Body of pancreas (tissue), 4 donors: ENCODE results near the gene AFF2. TPM values are rescaled to one million over a fixed set of nuclear protein-coding genes. Genes with fewer than 3 reads are reported as not detected.

Source experiments
- ATAC-seq: fragments of 150-250 bp; one replicate; pipeline ENCODE4 v1.9.1; 2016
- DNase-seq, 4 donors: peaks; one replicate each; pipeline ENCODE4 v3.0.0-alpha.2; 2019
- H3K27ac ChIP-seq, 4 donors: fragments of 200-600 bp; sonication (generic); 1 replicate in 3 of 4; 2 replicates in 1 of 4; pipeline versions ENCODE4 v1.5.1 to v1.6.1; 2016 to 2019; ENCODE audit warnings: mild to moderate bottlenecking in 1 of 4, mixed read lengths in 1 of 4, moderate library complexity in 1 of 4
- H3K27me3 ChIP-seq, 2 donors: fragments of 200-600 bp; sonication (generic); one replicate each; pipeline ENCODE4 v1.6.0; 2016; ENCODE audit warnings: mild to moderate bottlenecking in 1 of 2
- H3K36me3 ChIP-seq, 2 donors: fragments of 200-600 bp; sonication (generic); replicated peaks in 1 of 2; 2 replicates each; pipeline ENCODE4 v1.5.1; 2016; ENCODE audit warnings: low read depth in 2 of 2; ENCODE audit not compliant: insufficient read depth in 1 of 2
- H3K4me1 ChIP-seq: fragments of 200-600 bp; sonication (generic); one replicate; pipeline ENCODE4 v1.6.0; 2016
- H3K4me3 ChIP-seq, 2 donors: fragments of 200-600 bp; sonication (generic); 1 replicate in 1 of 2; 2 replicates in 1 of 2; pipeline ENCODE4 v1.5.1; 2016 to 2019
- H3K9me3 ChIP-seq, 3 donors: fragments of 200-600 bp; sonication (generic); 1 replicate in 2 of 3; 2 replicates in 1 of 3; pipeline ENCODE4 v1.5.1; 2016
- POLR2A ChIP-seq, 3 donors: fragments of 450-650 bp; IDR thresholded peaks; one replicate each; pipeline ENCODE4 v1.6.1; 2016; ENCODE audit warnings: antibody characterized with exemption in 3 of 3, mild to moderate bottlenecking in 2 of 3
- WGBS, 2 donors: methylation state at CpG; one replicate each; pipeline ENCODE4 v1.1.5; 2017; 5-methylcytosine and 5-hydroxymethylcytosine counted together
- intact Hi-C: fragments of 100-400 bp; cut with DNase I; formaldehyde crosslinking; loops from one replicate; pipeline ENCODE4 v1.15.1; 2023
- total RNA-seq, 2 donors: library from RNA; depleted of rRNA; stranded (reverse); fragments of >200 nt; gene quantifications; one replicate each; pipeline ENCODE4 v1.1.0, GENCODE V29; 2016
- TF ChIP-seq, protein P1 (sequence below), 7 experiments: fragments of 450-650 bp in 4 of 7; fragments of 200-600 bp in 3 of 7; sonication (generic) in 3 of 7; IDR thresholded peaks; one replicate each; pipeline ENCODE4 v1.5.1; 2016 to 2019; ENCODE audit warnings: antibody characterized with exemption in 7 of 7

AFF2 gene
- total RNA-seq, 2 donors from 2014 or later, result 0.99 to 2.1 TPM

DNA sequence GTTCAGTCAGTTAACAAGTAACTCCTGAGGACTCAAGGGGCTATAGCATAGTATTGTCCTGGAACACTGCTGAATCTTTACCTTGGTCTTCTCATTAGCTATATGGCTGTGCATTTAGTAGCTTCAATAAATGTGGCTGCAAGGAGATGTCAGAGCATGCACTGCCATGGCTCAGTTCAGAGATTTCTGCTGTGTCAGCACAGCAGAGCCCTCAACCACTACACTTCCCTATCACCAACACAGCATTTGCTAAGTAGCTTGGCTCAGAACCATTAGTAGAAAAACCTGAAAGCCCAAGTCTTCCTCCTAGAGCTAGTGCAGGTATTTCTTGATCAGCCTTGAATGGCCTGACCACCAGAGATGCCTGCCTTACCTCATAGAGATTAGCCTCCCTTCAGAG lies 538.6 kb downstream of the AFF2 start:
- Histone ChIP-seq H3K9me3 (no peaks in the 10 kb centered on the region), H3K27ac (no peak overlapping the region), H3K4me3 (no peak overlapping the region), H3K4me1 (no peaks in the 10 kb centered on the region), H3K36me3 (no peaks in the 10 kb centered on the region), H3K27me3 (no peaks in the 10 kb centered on the region)
- TF ChIP-seq POLR2A (IDR thresholded peaks at IDR 0.05), result no peak
- TF ChIP-seq, protein P1, sequence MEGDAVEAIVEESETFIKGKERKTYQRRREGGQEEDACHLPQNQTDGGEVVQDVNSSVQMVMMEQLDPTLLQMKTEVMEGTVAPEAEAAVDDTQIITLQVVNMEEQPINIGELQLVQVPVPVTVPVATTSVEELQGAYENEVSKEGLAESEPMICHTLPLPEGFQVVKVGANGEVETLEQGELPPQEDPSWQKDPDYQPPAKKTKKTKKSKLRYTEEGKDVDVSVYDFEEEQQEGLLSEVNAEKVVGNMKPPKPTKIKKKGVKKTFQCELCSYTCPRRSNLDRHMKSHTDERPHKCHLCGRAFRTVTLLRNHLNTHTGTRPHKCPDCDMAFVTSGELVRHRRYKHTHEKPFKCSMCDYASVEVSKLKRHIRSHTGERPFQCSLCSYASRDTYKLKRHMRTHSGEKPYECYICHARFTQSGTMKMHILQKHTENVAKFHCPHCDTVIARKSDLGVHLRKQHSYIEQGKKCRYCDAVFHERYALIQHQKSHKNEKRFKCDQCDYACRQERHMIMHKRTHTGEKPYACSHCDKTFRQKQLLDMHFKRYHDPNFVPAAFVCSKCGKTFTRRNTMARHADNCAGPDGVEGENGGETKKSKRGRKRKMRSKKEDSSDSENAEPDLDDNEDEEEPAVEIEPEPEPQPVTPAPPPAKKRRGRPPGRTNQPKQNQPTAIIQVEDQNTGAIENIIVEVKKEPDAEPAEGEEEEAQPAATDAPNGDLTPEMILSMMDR (IDR thresholded peaks at IDR 0.05), result no peak
- intact Hi-C loops, result no loop called here
- DNase-seq (no peak), ATAC-seq (no peak)

DNA sequence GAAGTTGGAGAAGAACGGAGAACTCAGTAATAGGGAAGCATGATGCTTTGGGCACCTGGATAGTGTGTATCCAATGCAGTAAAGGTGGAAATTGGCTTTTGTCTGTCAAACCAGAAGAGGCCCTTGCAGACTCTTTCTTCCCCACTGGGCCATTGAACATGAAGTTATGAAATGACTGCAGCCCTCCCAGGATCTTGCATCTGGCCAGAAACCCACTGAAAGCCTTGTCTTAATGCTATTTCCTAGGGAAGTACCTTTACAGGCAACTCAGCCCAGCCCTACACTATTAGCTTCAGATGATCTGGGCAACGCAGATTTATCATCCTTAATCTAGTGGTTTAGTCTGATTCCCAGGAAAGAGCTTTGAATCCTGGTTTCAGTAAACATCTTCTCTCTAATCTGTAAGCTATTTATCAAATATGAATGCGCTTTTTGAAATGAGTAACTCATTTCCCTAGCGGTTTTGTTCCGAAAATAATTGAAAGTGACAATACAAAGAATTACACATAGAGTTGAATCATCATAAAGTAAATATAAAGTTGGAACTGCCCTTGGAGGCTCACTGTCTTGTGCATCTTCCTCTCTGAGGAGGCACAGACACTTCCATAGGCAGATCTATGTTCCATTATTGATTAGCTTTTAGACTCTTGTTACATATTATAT lies 540.6 kb downstream of the AFF2 start:
- 41 to 53% methylated on average over 5 of the region's 5 CpGs for WGBS, 2 donors
- Histone ChIP-seq H3K4me3 (no peak overlapping the region), H3K9me3 (no peaks in the 10 kb centered on the region), H3K36me3 (no peaks in the 10 kb centered on the region), H3K27me3 (no peaks in the 10 kb centered on the region), H3K4me1 (no peaks in the 10 kb centered on the region), H3K27ac (no peak overlapping the region)
- intact Hi-C loops, result no loop called here
- DNase-seq, result no peak
- no peak for ATAC-seq
- no peak for TF ChIP-seq POLR2A (IDR thresholded peaks at IDR 0.05)
- TF ChIP-seq, protein P1 (IDR thresholded peaks at IDR 0.05), result no peak

GRCh38 chrX:149043401-149043800 lies 543.0 kb downstream of the AFF2 start:
- Histone ChIP-seq H3K27ac (no peak overlapping the region), H3K4me1 (no peaks in the 10 kb centered on the region), H3K27me3 (no peaks in the 10 kb centered on the region), H3K36me3 (no peaks in the 10 kb centered on the region), H3K9me3 (no peaks in the 10 kb centered on the region), H3K4me3 (no peak overlapping the region)
- ATAC-seq (no peak), DNase-seq (no peak)
- no peak for TF ChIP-seq POLR2A (IDR thresholded peaks at IDR 0.05)
- TF ChIP-seq, protein P1 (IDR thresholded peaks at IDR 0.05), result no peak
- intact Hi-C loops, result no loop called here
- WGBS, 2 donors, result 76 to 91% methylated on average over 3 of the region's 3 CpGs

- no peak for ATAC-seq
- H3K36me3 ChIP-seq, result no peaks in the 10 kb centered on the region
- H3K27me3 ChIP-seq, result no peaks in the 10 kb centered on the region
- H3K4me3 ChIP-seq, result no peak overlapping the region
- no peak for TF ChIP-seq POLR2A (IDR thresholded peaks at IDR 0.05)
- TF ChIP-seq, protein P1 (IDR thresholded peaks at IDR 0.05), result no peak
- intact Hi-C loops, result no loop called here
- H3K4me1 ChIP-seq, result no peaks in the 10 kb centered on the region
- no peaks in the 10 kb centered on the region for H3K9me3 ChIP-seq
- no peak for DNase-seq
- 33 to 36% methylated on average over 2 of the region's 2 CpGs for WGBS, 2 donors
- no peak overlapping the region for H3K27ac ChIP-seq
These were observed 544.1 kb downstream of the AFF2 start for GRCh38 chrX:149044471-149044870.

DNA sequence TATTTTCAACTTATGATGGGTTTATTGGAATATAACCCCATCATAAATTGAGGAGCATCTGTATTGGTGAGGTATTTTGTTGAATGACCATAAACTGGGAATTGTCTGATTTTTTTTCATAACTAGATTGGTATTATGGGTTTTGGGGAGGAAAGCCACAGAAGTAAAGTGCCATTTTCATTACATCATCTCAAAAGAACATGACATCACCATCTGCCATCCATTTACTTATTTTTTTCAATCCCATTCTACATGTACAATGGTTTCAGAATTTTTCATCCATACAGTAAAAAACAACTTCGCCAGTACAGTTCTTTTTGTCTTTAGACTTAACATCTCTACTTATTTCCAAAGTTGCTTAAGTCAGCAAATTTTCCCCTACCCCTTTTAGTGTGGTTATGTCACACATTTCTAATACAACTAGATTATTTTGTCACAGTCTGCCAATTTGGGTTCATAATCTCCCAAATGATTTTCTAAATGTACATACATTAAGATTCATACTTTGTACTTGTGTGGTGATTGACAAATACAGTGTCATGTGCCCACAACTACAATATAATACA lies 545.3 kb downstream of the AFF2 start:
- H3K27me3 ChIP-seq, result no peaks in the 10 kb centered on the region
- ATAC-seq (no peak), DNase-seq (no peak)
- no peaks in the 10 kb centered on the region for H3K4me1 ChIP-seq
- intact Hi-C loops, result no loop called here
- H3K4me3 ChIP-seq, result no peak overlapping the region
- H3K9me3 ChIP-seq, result no peaks in the 10 kb centered on the region
- 64 to 65% methylated on average over 1 of the region's 1 CpG for WGBS, 2 donors
- TF ChIP-seq POLR2A (IDR thresholded peaks at IDR 0.05), result no peak
- TF ChIP-seq, protein P1 (IDR thresholded peaks at IDR 0.05), result no peak
- H3K36me3 ChIP-seq, result no peaks in the 10 kb centered on the region
- no peak overlapping the region for H3K27ac ChIP-seq
